Measurements from ENCODE around the gene UBE2S. TPM values are rescaled to one million over a fixed set of nuclear protein-coding genes. Genes with fewer than 3 reads are reported as not detected.
A peak's percentile ranks its signal among the peaks of the same experiment; 100 is the strongest.

UBE2S gene
- total RNA-seq, 2 donors from 2014 or later = 202 to 246 TPM

- Mint-ChIP-seq H3K4me3 (peak within 1 kb of the TSS; percentile 40), H3K27me3 (ENCODE audit: insufficient read depth) (peaks cover 58% of the 10 kb centered on the region), H3K9me3 (no peaks in the 10 kb centered on the region), H3K36me3 (ENCODE audit: low read depth) (peaks cover under 1% of the 10 kb centered on the region), H3K4me1 (peaks cover 16% of the 10 kb centered on the region), H3K27ac (no peak within 1 kb of the TSS)
- Histone ChIP-seq H3K27ac (ENCODE audit: low read depth, low read length) (no peak within 1 kb of the TSS), H3K4me1 (ENCODE audit: control insufficient read depth, insufficient read depth, low read length) (peaks cover 5% of the 10 kb centered on the region), H3K9ac (ENCODE audit: extremely low read depth, low read length, poor library complexity, severe bottlenecking) (no peak within 1 kb of the TSS), H3K36me3 (ENCODE audit: control insufficient read depth, insufficient read depth, low read length) (no peaks in the 10 kb centered on the region), H3K27me3 (ENCODE audit: control insufficient read depth, insufficient read depth, low read length, poor library complexity, severe bottlenecking) (peaks cover 19% of the 10 kb centered on the region), H3K9me3 (ENCODE audit: control insufficient read depth, low read length) (no peaks in the 10 kb centered on the region), H3K4me3 (ENCODE audit: low read length) (no peak within 1 kb of the TSS)
- no peak for TF ChIP-seq CTCF (conservative IDR thresholded peaks at IDR 0.05)
- WGBS, 2 experiments (ENCODE audit: insufficient coverage in 1 of 2, insufficient read length in 1 of 2) = 70 to 71% methylated on average over 14 to 21 of the region's 21 CpGs
- DNase-seq = peak; percentile 88
Observed at GRCh38 chr19:55376241-55376933, 31.2 kb downstream of the UBE2S start, which contains the start of gene TMEM190. TSS of gene TMEM190 (plus strand) at chr19:55376826. CDS start at chr19:55376854, 28 bp downstream.

GRCh38 chr19:55373993-55374757 lies 33.4 kb downstream of the UBE2S start:
- TF ChIP-seq CTCF (conservative IDR thresholded peaks at IDR 0.05) = no peak
- Histone ChIP-seq H3K36me3 (ENCODE audit: control insufficient read depth, insufficient read depth, low read length) (no peaks in the 10 kb centered on the region), H3K9me3 (ENCODE audit: control insufficient read depth, low read length) (no peaks in the 10 kb centered on the region), H3K4me3 (ENCODE audit: low read length) (no peak overlapping the region), H3K9ac (ENCODE audit: extremely low read depth, low read length, poor library complexity, severe bottlenecking) (no peak overlapping the region), H3K4me1 (ENCODE audit: control insufficient read depth, insufficient read depth, low read length) (peaks cover 5% of the 10 kb centered on the region), H3K27me3 (ENCODE audit: control insufficient read depth, insufficient read depth, low read length, poor library complexity, severe bottlenecking) (peaks cover 37% of the 10 kb centered on the region), H3K27ac (ENCODE audit: low read depth, low read length) (no peak overlapping the region)
- DNase-seq = peak; percentile 83
- peak overlapping the region; percentile 27 for H3K4me3 Mint-ChIP-seq
- H3K9me3 Mint-ChIP-seq = no peaks in the 10 kb centered on the region
- WGBS, 2 experiments (ENCODE audit: insufficient coverage in 1 of 2, insufficient read length in 1 of 2) = 14 to 23% methylated on average over 6 to 31 of the region's 31 CpGs
- H3K36me3 Mint-ChIP-seq (ENCODE audit: low read depth) = no peaks in the 10 kb centered on the region
- peaks cover 16% of the 10 kb centered on the region for H3K4me1 Mint-ChIP-seq
- peak overlapping the region; percentile 27 for H3K27ac Mint-ChIP-seq
- H3K27me3 Mint-ChIP-seq (ENCODE audit: insufficient read depth) = peaks cover 61% of the 10 kb centered on the region

- no peak overlapping the region for H3K9ac ChIP-seq (ENCODE audit: extremely low read depth, low read length, poor library complexity, severe bottlenecking)
- peak overlapping the region; percentile 27 for H3K4me3 Mint-ChIP-seq
Observed at GRCh38 chr19:55373306-55373992, 34.1 kb downstream of the UBE2S start.

More at GRCh38 chr19:55373306-55373992, 34.1 kb downstream of the UBE2S start:
- Mint-ChIP-seq H3K27me3 (ENCODE audit: insufficient read depth) (peaks cover 61% of the 10 kb centered on the region), H3K36me3 (ENCODE audit: low read depth) (no peaks in the 10 kb centered on the region), H3K4me1 (peaks cover 16% of the 10 kb centered on the region), H3K9me3 (no peaks in the 10 kb centered on the region), H3K27ac (peak overlapping the region; percentile 27)
- H3K27ac ChIP-seq (ENCODE audit: low read depth, low read length) = no peak overlapping the region
- H3K9me3 ChIP-seq (ENCODE audit: control insufficient read depth, low read length) = no peaks in the 10 kb centered on the region
- no peak overlapping the region for H3K4me3 ChIP-seq (ENCODE audit: low read length)
- 60 to 61% methylated on average over 6 to 9 of the region's 9 CpGs for WGBS, 2 experiments (ENCODE audit: insufficient coverage in 1 of 2, insufficient read length in 1 of 2)
- no peak for TF ChIP-seq CTCF (conservative IDR thresholded peaks at IDR 0.05)
- H3K4me1 ChIP-seq (ENCODE audit: control insufficient read depth, insufficient read depth, low read length) = peaks cover 5% of the 10 kb centered on the region
- peaks cover 44% of the 10 kb centered on the region for H3K27me3 ChIP-seq (ENCODE audit: control insufficient read depth, insufficient read depth, low read length, poor library complexity, severe bottlenecking)
- DNase-seq = peak; percentile 80
- H3K36me3 ChIP-seq (ENCODE audit: control insufficient read depth, insufficient read depth, low read length) = no peaks in the 10 kb centered on the region

Data from endodermal cell (in vitro differentiated cells).